Upper lobe of left lung (tissue), 4 donors: ENCODE results near the gene ZBTB39.

Source experiments
- CTCF ChIP-seq, 6 experiments: fragments of 450-650 bp in 4 of 6; fragments of 200-600 bp in 2 of 6; sonication (generic) in 2 of 6; IDR thresholded peaks; one replicate each; pipeline ENCODE4 v1.5.1; 2016 to 2019; ENCODE audit warnings: antibody characterized with exemption in 6 of 6
- EP300 ChIP-seq, 4 donors: sonication (generic); formaldehyde crosslinking; IDR thresholded peaks; one replicate each; pipeline ENCODE4 v1.5.1; 2017; ENCODE audit warnings: antibody characterized with exemption in 4 of 4, control low read depth in 2 of 4
- POLR2A ChIP-seq, 4 donors: fragments of 450-650 bp; IDR thresholded peaks; one replicate each; pipeline ENCODE4 v1.5.1; 2016 to 2017; ENCODE audit warnings: antibody characterized with exemption in 4 of 4, mild to moderate bottlenecking in 2 of 4
- POLR2AphosphoS5 ChIP-seq, 2 donors: sonication (generic); formaldehyde crosslinking; IDR thresholded peaks; one replicate each; pipeline ENCODE4 v1.5.1; 2017; ENCODE audit warnings: antibody characterized with exemption in 2 of 2

GRCh38 chr12:57001448-57001906 lies 4.9 kb downstream of the ZBTB39 start:
- TF ChIP-seq POLR2AphosphoS5 (IDR thresholded peaks at IDR 0.05) (peak in 1 of 2 donors; percentile 16), CTCF (IDR thresholded peaks at IDR 0.05) (peak; percentile 74 to 90 (median 82)), EP300 (IDR thresholded peaks at IDR 0.05) (no peak), POLR2A (IDR thresholded peaks at IDR 0.05) (no peak)
